HL-60 (cell line): ENCODE measurements around the gene ACKR4.

ENCODE experiments used
- DNase-seq, 2 experiments: peaks; one replicate each; pipeline ENCODE4 v3.0.0-alpha.2; 2010 to 2020; ENCODE audit warnings: low read depth in 1 of 2, low spot score in 1 of 2
- H3K27ac ChIP-seq: fragments of 250-450 bp; sonication (Bioruptor Pico); replicated peaks from 2 replicates; pipeline ENCODE4 v1.5.1; 2020; ENCODE audit warnings: mild to moderate bottlenecking, moderate library complexity
- H3K27me3 ChIP-seq: fragments of 250-450 bp; sonication (Bioruptor Pico); 2 replicates; pipeline ENCODE4 v1.5.1; 2021; ENCODE audit warnings: mild to moderate bottlenecking, moderate library complexity; ENCODE audit not compliant: insufficient read depth, poor library complexity, severe bottlenecking
- H3K4me3 ChIP-seq: replicated peaks from 2 replicates; pipeline ENCODE4 v1.5.1; 2011; ENCODE audit warnings: mild to moderate bottlenecking, control low read depth, low read length; ENCODE audit not compliant: insufficient read depth
- GABPA ChIP-seq: IDR thresholded peaks from 2 replicates; pipeline ENCODE4 v1.6.1; 2012; ENCODE audit warnings: low read depth
- POLR2AphosphoS5 ChIP-seq: IDR thresholded peaks from 2 replicates; pipeline ENCODE4 v1.6.1; 2012; ENCODE audit warnings: low read depth
- REST ChIP-seq: IDR thresholded peaks from 2 replicates; pipeline ENCODE4 v1.6.1; 2012; ENCODE audit warnings: low read depth; ENCODE audit not compliant: insufficient replicate concordance
- SPI1 ChIP-seq: IDR thresholded peaks from 2 replicates; pipeline ENCODE4 v1.6.1; 2012; ENCODE audit warnings: low read depth, mild to moderate bottlenecking, borderline replicate concordance
- long read RNA-seq: library from polyadenylated mRNA; unstranded; transcript quantifications from one replicate; pipeline ENCODE4 v2.0.0, GENCODE V29; 2020
- TF ChIP-seq, protein P1 (sequence below): IDR thresholded peaks from one replicate; pipeline ENCODE4 v1.5.1; 2011; ENCODE audit warnings: low read length, control low read depth, inconsistent platforms; ENCODE audit not compliant: insufficient read depth

The ACKR4 gene
- long read RNA-seq = 0 reads

DNA sequence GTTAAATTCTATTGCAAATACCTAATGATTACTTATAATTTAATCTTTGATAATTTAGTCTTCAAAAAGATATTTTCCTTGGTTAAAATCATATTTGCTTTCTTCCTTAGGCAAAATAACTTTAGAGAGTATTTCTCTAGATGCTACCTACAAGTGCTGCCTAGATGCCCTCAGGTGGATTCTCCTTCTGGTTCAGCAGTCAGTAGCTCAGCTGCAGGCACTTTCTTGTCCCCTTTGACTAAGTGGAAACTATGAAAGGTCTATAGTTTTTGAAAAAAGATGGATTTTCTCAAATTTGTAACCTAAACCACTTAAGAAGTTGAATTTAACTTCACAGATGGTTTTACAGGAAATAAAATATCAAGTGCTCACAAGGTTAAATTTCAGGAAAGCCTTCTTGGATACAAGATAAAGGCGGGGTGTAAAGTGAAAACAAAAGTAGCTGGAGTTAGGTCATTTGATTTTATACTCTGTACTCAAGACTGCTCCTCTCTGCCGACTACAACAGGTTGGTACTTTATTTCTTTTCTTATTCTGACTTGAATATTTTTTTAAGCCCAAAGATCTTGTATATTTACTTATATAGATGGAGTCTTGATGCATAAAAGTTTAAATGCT, at the start of gene ACKR4:
ACKR4 (plus strand) TSS at position 455 of the 618 bp plus-strand sequence. CDS start 3,128 bp downstream, outside the sequence.
- Histone ChIP-seq H3K27ac (no peak within 1 kb of the TSS), H3K27me3 (no peaks in the 10 kb centered on the region), H3K4me3 (no peak within 1 kb of the TSS)
- DNase-seq = no peak
- TF ChIP-seq REST = no peak
- TF ChIP-seq, protein P1, sequence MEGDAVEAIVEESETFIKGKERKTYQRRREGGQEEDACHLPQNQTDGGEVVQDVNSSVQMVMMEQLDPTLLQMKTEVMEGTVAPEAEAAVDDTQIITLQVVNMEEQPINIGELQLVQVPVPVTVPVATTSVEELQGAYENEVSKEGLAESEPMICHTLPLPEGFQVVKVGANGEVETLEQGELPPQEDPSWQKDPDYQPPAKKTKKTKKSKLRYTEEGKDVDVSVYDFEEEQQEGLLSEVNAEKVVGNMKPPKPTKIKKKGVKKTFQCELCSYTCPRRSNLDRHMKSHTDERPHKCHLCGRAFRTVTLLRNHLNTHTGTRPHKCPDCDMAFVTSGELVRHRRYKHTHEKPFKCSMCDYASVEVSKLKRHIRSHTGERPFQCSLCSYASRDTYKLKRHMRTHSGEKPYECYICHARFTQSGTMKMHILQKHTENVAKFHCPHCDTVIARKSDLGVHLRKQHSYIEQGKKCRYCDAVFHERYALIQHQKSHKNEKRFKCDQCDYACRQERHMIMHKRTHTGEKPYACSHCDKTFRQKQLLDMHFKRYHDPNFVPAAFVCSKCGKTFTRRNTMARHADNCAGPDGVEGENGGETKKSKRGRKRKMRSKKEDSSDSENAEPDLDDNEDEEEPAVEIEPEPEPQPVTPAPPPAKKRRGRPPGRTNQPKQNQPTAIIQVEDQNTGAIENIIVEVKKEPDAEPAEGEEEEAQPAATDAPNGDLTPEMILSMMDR = no peak
- TF ChIP-seq SPI1 = no peak
- TF ChIP-seq GABPA = no peak
- TF ChIP-seq POLR2AphosphoS5 = no peak

DNA sequence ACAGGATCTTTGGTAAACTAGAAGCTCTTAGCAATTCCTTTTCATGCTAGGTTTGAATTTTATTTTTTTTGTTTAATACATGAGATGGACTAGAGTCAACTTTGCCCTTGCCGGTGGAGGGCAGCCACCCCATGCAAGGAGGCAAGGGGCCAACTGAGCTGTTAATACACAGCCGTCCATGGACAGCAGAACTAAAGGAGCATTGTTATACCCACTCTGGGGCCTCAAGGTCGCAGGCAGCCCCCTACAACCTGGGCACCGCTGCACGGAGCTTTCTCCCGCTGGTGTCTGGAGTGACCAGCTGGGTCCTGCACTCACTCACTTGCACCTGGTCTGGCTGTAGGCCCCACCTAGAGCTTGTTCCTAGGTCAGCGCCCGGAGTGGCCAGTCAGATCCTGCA, 47.9 kb upstream of the ACKR4 start:
- DNase-seq = no peak
- TF ChIP-seq, protein P1 = no peak
- TF ChIP-seq GABPA (no peak), SPI1 (no peak), REST (no peak), POLR2AphosphoS5 (no peak)
- H3K4me3 ChIP-seq = no peak overlapping the region
- H3K27me3 ChIP-seq = no peaks in the 10 kb centered on the region
- H3K27ac ChIP-seq = no peak overlapping the region

DNA sequence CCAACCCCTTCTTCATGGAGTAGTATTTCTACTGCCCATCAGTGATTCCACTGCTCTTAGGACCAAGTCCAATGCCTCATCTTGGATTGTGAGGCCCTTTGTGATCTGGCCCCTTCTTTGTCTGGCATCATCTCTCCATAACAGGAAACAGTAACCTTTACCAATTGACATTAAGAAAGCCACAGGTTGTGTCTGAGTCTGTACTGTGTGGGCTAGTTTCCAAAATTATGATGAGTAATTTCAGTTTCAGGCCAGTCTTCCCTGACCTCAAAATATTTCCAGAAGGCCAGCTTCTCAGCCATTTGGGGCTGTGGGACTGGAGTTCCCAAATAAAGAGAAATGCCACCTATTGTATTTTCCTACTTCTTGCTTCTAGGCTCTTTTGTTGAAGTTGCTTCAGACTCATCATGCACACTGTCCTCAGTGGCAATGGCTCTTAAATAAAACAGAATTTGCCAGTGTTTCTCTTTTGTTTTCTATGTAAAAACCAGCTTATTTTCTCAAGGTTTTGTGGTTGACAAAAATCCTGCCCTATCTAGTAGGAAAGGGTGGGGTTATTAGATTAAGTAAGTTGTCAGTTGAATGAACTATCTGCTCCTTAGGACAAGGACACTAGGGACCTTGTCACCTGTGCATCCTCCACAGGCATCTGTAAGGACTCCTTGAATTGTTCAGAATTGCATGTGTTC, 47.0 kb upstream of the ACKR4 start:
- Histone ChIP-seq H3K27ac (peak overlapping the region; percentile 17; the same call in 1 of the 2 replicates), H3K4me3 (no peak overlapping the region), H3K27me3 (no peaks in the 10 kb centered on the region)
- DNase-seq = no peak
- TF ChIP-seq REST (no peak), GABPA (no peak), POLR2AphosphoS5 (no peak), SPI1 (no peak)
- TF ChIP-seq, protein P1 = no peak
